ENCODE data around the gene SAMD3. TPM values are rescaled to one million over a fixed set of nuclear protein-coding genes. Genes with fewer than 3 reads are reported as not detected.

SAMD3 gene
- total and polyA plus RNA-seq, 12 donors = 0.48 to 12.5 (median 4.4) TPM; not detected in 1

GRCh38 chr6:130215526-130215925 is 7.2 kb downstream of the SAMD3 start:
- H3K4me3 ChIP-seq = no peak overlapping the region
- no peaks in the 10 kb centered on the region for H3K9me3 ChIP-seq (replicated peaks in 1 of 3)
- DNase-seq = no peak
- TF ChIP-seq, protein P1, sequence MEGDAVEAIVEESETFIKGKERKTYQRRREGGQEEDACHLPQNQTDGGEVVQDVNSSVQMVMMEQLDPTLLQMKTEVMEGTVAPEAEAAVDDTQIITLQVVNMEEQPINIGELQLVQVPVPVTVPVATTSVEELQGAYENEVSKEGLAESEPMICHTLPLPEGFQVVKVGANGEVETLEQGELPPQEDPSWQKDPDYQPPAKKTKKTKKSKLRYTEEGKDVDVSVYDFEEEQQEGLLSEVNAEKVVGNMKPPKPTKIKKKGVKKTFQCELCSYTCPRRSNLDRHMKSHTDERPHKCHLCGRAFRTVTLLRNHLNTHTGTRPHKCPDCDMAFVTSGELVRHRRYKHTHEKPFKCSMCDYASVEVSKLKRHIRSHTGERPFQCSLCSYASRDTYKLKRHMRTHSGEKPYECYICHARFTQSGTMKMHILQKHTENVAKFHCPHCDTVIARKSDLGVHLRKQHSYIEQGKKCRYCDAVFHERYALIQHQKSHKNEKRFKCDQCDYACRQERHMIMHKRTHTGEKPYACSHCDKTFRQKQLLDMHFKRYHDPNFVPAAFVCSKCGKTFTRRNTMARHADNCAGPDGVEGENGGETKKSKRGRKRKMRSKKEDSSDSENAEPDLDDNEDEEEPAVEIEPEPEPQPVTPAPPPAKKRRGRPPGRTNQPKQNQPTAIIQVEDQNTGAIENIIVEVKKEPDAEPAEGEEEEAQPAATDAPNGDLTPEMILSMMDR (IDR thresholded peaks at IDR 0.05) = no peak
- TF ChIP-seq POLR2A (IDR thresholded peaks at IDR 0.05) = no peak
- 48 to 76% (median 57%) methylated on average over 1 of the region's 1 CpG for WGBS, 4 donors
- H3K27ac ChIP-seq = no peak overlapping the region
- H3K27me3 ChIP-seq = no peaks in the 10 kb centered on the region
- no peaks in the 10 kb centered on the region for H3K4me1 ChIP-seq (replicated peaks in 1 of 2)
- H3K36me3 ChIP-seq (replicated peaks in 1 of 2) = no peaks in the 10 kb centered on the region
- intact Hi-C loops (cut with DNase I) = no loop called here

- Histone ChIP-seq H3K4me3 (no peak overlapping the region), H3K27me3 (no peaks in the 10 kb centered on the region), H3K27ac (no peak overlapping the region), H3K9me3 (replicated peaks in 1 of 3) (no peaks in the 10 kb centered on the region), H3K4me1 (replicated peaks in 1 of 2) (no peaks in the 10 kb centered on the region), H3K36me3 (replicated peaks in 1 of 2) (no peaks in the 10 kb centered on the region)
- 35 to 46% (median 36%) methylated on average over 2 of the region's 2 CpGs for WGBS, 4 donors
- no peak for TF ChIP-seq POLR2A (IDR thresholded peaks at IDR 0.05)
- TF ChIP-seq, protein P1 (IDR thresholded peaks at IDR 0.05) = no peak
- no peak for DNase-seq
- intact Hi-C loops (cut with DNase I) = no loop called here
These were observed 10.4 kb downstream of the SAMD3 start for GRCh38 chr6:130212215-130212874.

DNA sequence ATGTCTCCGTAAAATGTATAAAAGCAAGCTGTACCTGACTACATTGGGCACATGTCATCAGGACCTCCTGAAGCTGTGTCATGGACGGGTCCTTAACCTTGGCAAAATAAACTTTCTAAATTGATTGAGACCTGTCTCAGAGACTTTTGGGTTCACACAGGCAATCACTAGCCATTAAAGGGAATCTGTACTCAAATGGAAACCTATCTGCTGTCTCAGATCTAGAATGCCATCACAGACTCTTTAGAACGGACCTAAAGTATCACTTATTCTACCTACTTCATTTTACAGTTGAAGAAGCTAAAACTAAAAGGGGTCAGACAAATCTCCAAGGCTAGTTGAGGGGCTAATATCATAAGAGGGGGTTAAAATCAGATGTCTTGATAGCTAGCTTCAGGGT is 11.1 kb downstream of the SAMD3 start:
- intact Hi-C loops (cut with DNase I) = no loop called here
- no peak overlapping the region for H3K4me3 ChIP-seq
- no peaks in the 10 kb centered on the region for H3K36me3 ChIP-seq (replicated peaks in 1 of 2)
- no peak for TF ChIP-seq POLR2A (IDR thresholded peaks at IDR 0.05)
- TF ChIP-seq, protein P1 (IDR thresholded peaks at IDR 0.05) = no peak
- no peak overlapping the region for H3K27ac ChIP-seq
- WGBS, 4 donors = 64 to 92% (median 86%) methylated on average over 3 of the region's 3 CpGs
- no peak for DNase-seq
- H3K27me3 ChIP-seq = no peaks in the 10 kb centered on the region
- H3K4me1 ChIP-seq (replicated peaks in 1 of 2) = no peaks in the 10 kb centered on the region
- no peaks in the 10 kb centered on the region for H3K9me3 ChIP-seq (replicated peaks in 1 of 3)

DNA sequence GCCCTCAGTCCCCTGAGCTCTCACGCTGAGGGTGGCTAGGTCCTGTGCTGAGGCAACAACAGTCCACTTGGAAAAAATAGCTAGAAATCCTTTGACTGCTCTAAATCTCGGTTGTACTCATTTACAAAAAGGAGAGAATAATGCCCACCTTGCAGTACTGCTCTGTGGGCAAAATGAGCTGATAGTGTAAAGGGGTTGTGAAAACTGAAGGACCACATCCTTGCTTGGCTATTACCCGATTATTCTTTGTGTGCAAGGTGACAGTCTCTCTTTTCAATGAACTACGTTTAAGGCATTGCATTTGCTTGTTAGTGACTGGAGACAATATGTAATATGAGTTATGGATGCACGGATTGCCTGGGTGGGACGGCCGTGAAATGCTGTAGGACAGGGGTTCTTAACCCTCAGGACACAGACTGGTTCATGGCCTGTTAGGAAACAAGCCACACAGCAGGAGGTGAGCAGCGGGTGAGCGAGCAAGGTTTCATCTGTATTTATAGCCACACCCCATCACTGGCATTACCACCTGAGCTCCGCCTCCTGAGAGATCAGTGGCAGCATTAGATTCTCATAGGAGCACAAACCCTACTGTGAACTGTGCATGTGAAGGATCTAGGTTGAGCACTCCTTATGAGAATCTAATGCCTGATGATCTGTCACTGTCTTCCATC is 14.6 kb downstream of the SAMD3 start:
- intact Hi-C loops (cut with DNase I) = no loop called here
- H3K4me3 ChIP-seq = no peak overlapping the region
- no peaks in the 10 kb centered on the region for H3K9me3 ChIP-seq (replicated peaks in 1 of 3)
- H3K36me3 ChIP-seq (replicated peaks in 1 of 2) = no peaks in the 10 kb centered on the region
- no peak overlapping the region for H3K27ac ChIP-seq
- no peak for DNase-seq
- no peaks in the 10 kb centered on the region for H3K4me1 ChIP-seq (replicated peaks in 1 of 2)
- WGBS, 4 donors = 89 to 94% (median 90%) methylated on average over 9 to 10 of the region's 10 CpGs
- no peaks in the 10 kb centered on the region for H3K27me3 ChIP-seq
- no peak for TF ChIP-seq POLR2A (IDR thresholded peaks at IDR 0.05)
- TF ChIP-seq, protein P1 (IDR thresholded peaks at IDR 0.05) = no peak

Measured in adrenal gland (tissue), 12 donors.